OCI-LY7 (cell line): Measurements from ENCODE around the gene SPINDOC. TPM values are rescaled to one million over a fixed set of nuclear protein-coding genes. Genes with fewer than 3 reads are reported as not detected.

Experiments
- BruUV-seq: library from RNA; stranded (reverse); fragments of 400-500 nt; replicated peaks from 2 replicates; lab custom pipeline; 2021; lab: Mats Ljungman, UMichigan
- CTCF ChIA-PET: fragments of 300-600 bp; sonication (Branson Sonifier 250); formaldehyde crosslinking; loops from one replicate; lab custom pipeline; 2022; ENCODE audit warnings: antibody characterized with exemption; ENCODE audit not compliant: unreplicated experiment; lab: Charles Lee
- POLR2A ChIA-PET: fragments of 300-600 bp; sonication (Branson Sonifier 250); formaldehyde crosslinking; loops from one replicate; lab custom pipeline; 2022; ENCODE audit warnings: antibody characterized with exemption; lab: Charles Lee
- DNase-seq: peaks from one replicate; pipeline ENCODE4 v3.0.0-alpha.2; 2015; ENCODE audit warnings: low spot score
- H2AFZ ChIP-seq: fragments of 200-600 bp; sonication (generic), shearing (Covaris generic); 2 replicates; pipeline ENCODE4 v1.6.1; 2014; ENCODE audit warnings: mild to moderate bottlenecking, antibody characterized with exemption, low read length, moderate library complexity
- H3K27ac ChIP-seq: fragments of 200-600 bp; sonication (generic); 2 replicates; pipeline ENCODE4 v1.5.1; 2014; ENCODE audit warnings: mixed run types, low read depth, mild to moderate bottlenecking, moderate library complexity, low read length, inconsistent platforms; ENCODE audit not compliant: poor library complexity, severe bottlenecking
- H3K36me3 ChIP-seq: fragments of 200-600 bp; sonication (generic); 2 replicates; pipeline ENCODE4 v1.6.1; 2014; ENCODE audit warnings: mild to moderate bottlenecking, antibody characterized with exemption, low read length, moderate library complexity, mixed read lengths; ENCODE audit not compliant: insufficient read depth
- H3K4me1 ChIP-seq: fragments of 200-600 bp; sonication (generic); 2 replicates; pipeline ENCODE4 v1.5.1; 2014; ENCODE audit warnings: mild to moderate bottlenecking, low read length; ENCODE audit not compliant: insufficient read depth, poor library complexity, severe bottlenecking
- H3K4me2 ChIP-seq: fragments of 200-600 bp; sonication (generic); 2 replicates; pipeline ENCODE4 v1.6.1; 2014; ENCODE audit warnings: mild to moderate bottlenecking, low read length
- H3K4me3 ChIP-seq: fragments of 200-600 bp; sonication (generic); 2 replicates; pipeline ENCODE4 v1.5.1; 2014; ENCODE audit warnings: mild to moderate bottlenecking, low read depth, low read length; ENCODE audit not compliant: poor library complexity, severe bottlenecking
- H3K79me2 ChIP-seq: fragments of 200-600 bp; sonication (generic); 2 replicates; pipeline ENCODE4 v1.6.1; 2016; ENCODE audit warnings: low read depth, mild to moderate bottlenecking, low read length, moderate library complexity, mixed read lengths; ENCODE audit not compliant: insufficient read depth
- H3K9me2 ChIP-seq: fragments of 200-600 bp; sonication (generic); 2 replicates; pipeline ENCODE4 v1.6.1; 2016; ENCODE audit warnings: mild to moderate bottlenecking, low read length, mixed read lengths; ENCODE audit not compliant: insufficient read depth
- H3K9me3 ChIP-seq: fragments of 200-600 bp; sonication (generic); 2 replicates; pipeline ENCODE4 v1.6.1; 2014; ENCODE audit warnings: mild to moderate bottlenecking, mixed run types, low read length, mixed read lengths
- H4K20me1 ChIP-seq: fragments of 200-600 bp; sonication (generic); 2 replicates; pipeline ENCODE4 v1.6.1; 2014; ENCODE audit warnings: mild to moderate bottlenecking, antibody characterized with exemption, low read length, moderate library complexity, mixed read lengths; ENCODE audit not compliant: insufficient read depth
- EZH2phosphoT487 ChIP-seq: fragments of 200-600 bp; sonication (generic); IDR thresholded peaks from 2 replicates; pipeline ENCODE4 v1.6.1; 2018; ENCODE audit warnings: low read depth, borderline replicate concordance, mild to moderate bottlenecking, mixed run types, antibody characterized with exemption, low read length, moderate library complexity, mixed read lengths
- intact Hi-C: fragments of 100-400 bp; cut with micrococcal nuclease; formaldehyde crosslinking; loops from one replicate; pipeline ENCODE4 v1.10.0; 2022; ENCODE audit not compliant: unreplicated experiment
- total RNA-seq, 2 experiments: library from RNA; depleted of rRNA in 1 of 2; stranded (reverse); fragments of >200 nt in 1 of 2; shearing (Covaris generic) in 1 of 2; gene quantifications; 2 replicates each; pipeline ENCODE4 v1.2.3, GENCODE V29; 2014 to 2022
- TF ChIP-seq, protein P1 (sequence below): fragments of 200-600 bp; sonication (generic); conservative IDR thresholded peaks from 2 replicates; pipeline ENCODE4 v1.5.1; 2014; ENCODE audit warnings: mild to moderate bottlenecking, antibody characterized with exemption, low read length, moderate library complexity, mixed read lengths

SPINDOC gene
- total RNA-seq, 2 experiments from 2014 or later, result 57.9 to 81.8 TPM

DNA sequence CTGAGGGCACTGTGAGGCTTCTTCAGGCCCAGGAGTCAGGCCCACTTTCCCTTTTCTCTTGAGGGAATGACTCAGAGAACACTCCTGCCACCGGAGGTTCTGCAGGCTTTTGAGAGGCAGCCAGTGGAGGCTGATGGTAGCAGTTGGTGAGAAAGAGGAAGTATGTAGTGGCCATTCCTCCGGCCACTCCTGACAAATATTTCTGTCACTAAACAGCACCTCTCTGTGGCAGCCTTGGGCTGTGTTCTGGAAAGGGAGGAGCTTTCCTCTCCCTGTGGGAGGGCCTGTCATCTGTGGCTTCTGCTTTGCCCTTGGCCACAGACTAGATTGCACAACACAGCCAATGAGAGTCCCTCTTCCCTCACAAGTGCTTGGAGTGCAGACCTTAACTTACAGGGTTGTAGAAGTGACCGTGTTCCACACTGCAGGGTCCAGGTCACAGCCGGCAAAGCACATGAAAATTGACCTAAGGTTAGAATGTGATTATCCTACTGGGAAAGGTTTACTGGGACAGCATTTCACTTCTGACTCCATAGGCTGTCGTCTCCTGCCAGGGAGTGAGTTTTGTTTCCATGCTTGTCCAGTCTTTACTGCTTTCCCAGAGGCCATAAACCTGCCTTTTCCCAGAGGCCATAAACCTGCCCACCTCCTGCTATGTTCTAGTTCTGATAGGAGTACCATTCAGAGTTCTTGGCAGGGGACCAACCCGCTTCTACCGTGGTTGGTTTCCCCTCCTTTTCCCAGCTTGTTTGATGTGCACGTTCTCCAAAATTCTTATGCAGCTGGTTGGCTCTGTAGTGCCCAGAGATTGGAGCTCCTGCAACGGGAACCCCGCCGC, 58.9 kb downstream of the SPINDOC start:
- DNase-seq, result peak; percentile 8
- no peaks in the 10 kb centered on the region for H3K9me3 ChIP-seq
- H3K9me2 ChIP-seq, result no peaks in the 10 kb centered on the region
- TF ChIP-seq, protein P1, sequence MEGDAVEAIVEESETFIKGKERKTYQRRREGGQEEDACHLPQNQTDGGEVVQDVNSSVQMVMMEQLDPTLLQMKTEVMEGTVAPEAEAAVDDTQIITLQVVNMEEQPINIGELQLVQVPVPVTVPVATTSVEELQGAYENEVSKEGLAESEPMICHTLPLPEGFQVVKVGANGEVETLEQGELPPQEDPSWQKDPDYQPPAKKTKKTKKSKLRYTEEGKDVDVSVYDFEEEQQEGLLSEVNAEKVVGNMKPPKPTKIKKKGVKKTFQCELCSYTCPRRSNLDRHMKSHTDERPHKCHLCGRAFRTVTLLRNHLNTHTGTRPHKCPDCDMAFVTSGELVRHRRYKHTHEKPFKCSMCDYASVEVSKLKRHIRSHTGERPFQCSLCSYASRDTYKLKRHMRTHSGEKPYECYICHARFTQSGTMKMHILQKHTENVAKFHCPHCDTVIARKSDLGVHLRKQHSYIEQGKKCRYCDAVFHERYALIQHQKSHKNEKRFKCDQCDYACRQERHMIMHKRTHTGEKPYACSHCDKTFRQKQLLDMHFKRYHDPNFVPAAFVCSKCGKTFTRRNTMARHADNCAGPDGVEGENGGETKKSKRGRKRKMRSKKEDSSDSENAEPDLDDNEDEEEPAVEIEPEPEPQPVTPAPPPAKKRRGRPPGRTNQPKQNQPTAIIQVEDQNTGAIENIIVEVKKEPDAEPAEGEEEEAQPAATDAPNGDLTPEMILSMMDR, result no peak; the same call in 1 of the 2 replicates
- TF ChIP-seq EZH2phosphoT487, result no peak
- no peaks in the 10 kb centered on the region for H3K4me1 ChIP-seq
- CTCF ChIA-PET, result no interaction called here
- peaks cover 70% of the 10 kb centered on the region for H3K79me2 ChIP-seq
- no TSS peak for BruUV-seq
- POLR2A ChIA-PET, result no interaction called here
- no peak overlapping the region for H3K4me3 ChIP-seq
- intact Hi-C loops, result no loop called here
- no peak overlapping the region for H3K27ac ChIP-seq
- H4K20me1 ChIP-seq, result peaks cover 4% of the 10 kb centered on the region; the same call in 1 of the 2 replicates
- no peak overlapping the region for H3K4me2 ChIP-seq
- H2AFZ ChIP-seq, result no peak overlapping the region
- peaks cover 76% of the 10 kb centered on the region for H3K36me3 ChIP-seq

DNA sequence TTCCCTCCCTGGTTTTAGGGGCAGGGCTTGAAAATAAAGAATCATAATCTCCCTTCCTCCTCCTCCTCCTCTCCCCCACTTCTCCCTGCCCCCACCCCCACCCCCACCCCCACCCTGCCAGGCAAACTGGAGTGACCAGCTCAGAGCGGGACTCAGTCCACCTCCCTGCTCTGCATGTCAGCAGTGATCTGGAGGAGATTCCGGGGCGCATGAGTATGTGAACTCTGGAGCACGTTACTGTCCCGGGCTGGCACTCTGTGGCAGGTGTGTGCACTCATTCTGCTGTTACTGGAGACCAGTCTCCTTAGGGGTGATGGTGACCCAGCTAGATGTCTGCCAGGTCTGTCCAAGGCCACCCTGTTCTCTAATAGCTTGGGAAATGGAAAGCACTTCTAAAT, 59.5 kb downstream of the SPINDOC start:
- ChIA-PET CTCF (no interaction called here), POLR2A (interaction anchor here (1.2 kb wide), 1 partner anchor 11 kb away, joined by 5 read pairs; no protein-coding TSS in a partner anchor)
- BruUV-seq, result no TSS peak
- peaks cover 75% of the 10 kb centered on the region for H3K36me3 ChIP-seq
- intact Hi-C loops, result no loop called here
- H3K79me2 ChIP-seq, result peaks cover 69% of the 10 kb centered on the region
- H3K9me2 ChIP-seq, result no peaks in the 10 kb centered on the region
- H3K27ac ChIP-seq, result no peak overlapping the region
- no peak for DNase-seq
- no peak overlapping the region for H2AFZ ChIP-seq
- no peaks in the 10 kb centered on the region for H3K9me3 ChIP-seq
- no peak overlapping the region for H3K4me2 ChIP-seq
- peaks cover 4% of the 10 kb centered on the region; the same call in 1 of the 2 replicates for H4K20me1 ChIP-seq
- no peaks in the 10 kb centered on the region for H3K4me1 ChIP-seq
- no peak overlapping the region for H3K4me3 ChIP-seq
- TF ChIP-seq, protein P1, result no peak
- TF ChIP-seq EZH2phosphoT487, result no peak

DNA sequence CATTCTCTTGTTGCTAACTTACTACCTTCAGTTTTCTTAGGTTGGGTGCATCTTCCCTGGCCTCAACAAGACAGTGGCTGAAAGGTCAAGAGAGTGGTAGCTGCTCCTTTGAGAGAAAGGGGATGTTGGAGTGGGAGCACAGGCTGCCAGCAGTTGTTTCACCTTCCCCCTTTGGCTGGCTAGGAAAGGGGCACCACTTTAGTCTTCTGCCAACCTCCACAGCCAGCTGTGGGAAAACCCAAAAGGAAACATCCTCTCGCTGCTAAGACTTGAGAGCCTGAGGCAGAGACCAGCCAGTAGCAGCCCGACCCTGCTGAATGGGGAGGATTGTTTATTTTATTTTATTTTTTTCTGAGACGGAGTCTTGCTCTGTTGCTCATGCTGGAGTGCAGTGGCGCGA, 60.1 kb downstream of the SPINDOC start:
- no TSS peak for BruUV-seq
- POLR2A ChIA-PET, result interaction anchor here (1.2 kb wide), 1 partner anchor 10 kb away, joined by 5 read pairs; no protein-coding TSS in a partner anchor
- intact Hi-C loops, result no loop called here
- DNase-seq, result no peak
- Histone ChIP-seq H3K4me3 (no peak overlapping the region), H3K9me3 (no peaks in the 10 kb centered on the region), H3K36me3 (peaks cover 74% of the 10 kb centered on the region), H3K79me2 (peaks cover 69% of the 10 kb centered on the region), H2AFZ (no peak overlapping the region), H3K9me2 (no peaks in the 10 kb centered on the region), H3K27ac (no peak overlapping the region), H3K4me2 (no peak overlapping the region), H3K4me1 (no peaks in the 10 kb centered on the region), H4K20me1 (peaks cover 4% of the 10 kb centered on the region; the same call in 1 of the 2 replicates)
- CTCF ChIA-PET, result no interaction called here
- TF ChIP-seq, protein P1, result no peak
- no peak for TF ChIP-seq EZH2phosphoT487
